Posterior vena cava (tissue), 2 donors: ENCODE data around the gene ARFGAP3. TPM values are rescaled to one million over a fixed set of nuclear protein-coding genes. Genes with fewer than 3 reads are reported as not detected.
"Not testable (repeated sequence)": the region's sequence is repeated elsewhere in the genome, so short reads cannot be mapped to it uniquely, and the experiment has no call there.

ENCODE experiments used
- DNase-seq: peaks from one replicate; pipeline ENCODE4 v3.0.0-alpha.2; 2020; ENCODE audit warnings: low spot score
- intact Hi-C, 2 donors: fragments of 100-400 bp; cut with DNase I; formaldehyde crosslinking; loops; one replicate each; pipeline versions ENCODE4 v1.14.1 to v1.14.2; 2022 to 2023
- total RNA-seq, 2 donors: library from RNA; stranded (reverse); fragmentation: NEBNext Ultra II Directional; extraction: Animal tissue kit (Norgen Biotek cat#: 25700); gene quantifications; one replicate each; pipeline ENCODE4 v1.2.1, GENCODE V29; 2021
- donor health status: DM: yes; HTN: yes; CAD: no.
- donor health status: DM: yes; HTN: yes; CAD: no.

ARFGAP3 gene
- total RNA-seq, 2 donors from 2014 or later, result 36.9 to 53.0 TPM

- DNase-seq, result no peak
- intact Hi-C loops, result no loop called here
Observed at GRCh38 chr22:42788021-42788420, 69.1 kb downstream of the ARFGAP3 start.

GRCh38 chr22:42787357-42787736 is 69.7 kb downstream of the ARFGAP3 start:
- DNase-seq, result no peak
- intact Hi-C loops, result no loop called here

GRCh38 chr22:42786606-42787356 is 70.3 kb downstream of the ARFGAP3 start:
- DNase-seq, result no peak
- intact Hi-C loops, result no loop called here

- intact Hi-C loops, result no loop called here
- no peak for DNase-seq
Observed at GRCh38 chr22:42785706-42786499, 71.2 kb downstream of the ARFGAP3 start.

GRCh38 chr22:42782306-42782705 is 74.8 kb downstream of the ARFGAP3 start:
- intact Hi-C loops, result not testable (repeated sequence)

GRCh38 chr22:42780070-42780540 is 77.0 kb downstream of the ARFGAP3 start:
- DNase-seq, result no peak
- intact Hi-C loops, result no loop called here

More at GRCh38 chr22:42782306-42782705, 74.8 kb downstream of the ARFGAP3 start:
- DNase-seq, result not testable (repeated sequence)

- intact Hi-C loops, result no loop called here
Observed at GRCh38 chr22:42777126-42777525, 79.9 kb downstream of the ARFGAP3 start.

GRCh38 chr22:42773167-42773566 is 83.9 kb downstream of the ARFGAP3 start:
- intact Hi-C loops, result no loop called here
- no peak for DNase-seq

More at GRCh38 chr22:42777126-42777525, 79.9 kb downstream of the ARFGAP3 start:
- DNase-seq, result no peak

GRCh38 chr22:42772647-42773046 is 84.4 kb downstream of the ARFGAP3 start:
- intact Hi-C loops, result no loop called here
- no peak for DNase-seq

GRCh38 chr22:42770941-42771647 is 86.0 kb downstream of the ARFGAP3 start:
- intact Hi-C loops, result no loop called here
- DNase-seq, result no peak

GRCh38 chr22:42770448-42770726 is 86.7 kb downstream of the ARFGAP3 start:
- intact Hi-C loops, result no loop called here

GRCh38 chr22:42769574-42770447 is 87.3 kb downstream of the ARFGAP3 start:
- intact Hi-C loops, result no loop called here
- DNase-seq, result peak; percentile 86

More at GRCh38 chr22:42770448-42770726, 86.7 kb downstream of the ARFGAP3 start:
- no peak for DNase-seq

- DNase-seq, result no peak
- intact Hi-C loops, result no loop called here
Observed at GRCh38 chr22:42769238-42769573, 87.9 kb downstream of the ARFGAP3 start.

GRCh38 chr22:42768385-42769035 is 88.6 kb downstream of the ARFGAP3 start:
- intact Hi-C loops, result no loop called here
- no peak for DNase-seq

GRCh38 chr22:42766860-42767259 is 90.2 kb downstream of the ARFGAP3 start:
- no peak for DNase-seq
- intact Hi-C loops, result no loop called here

GRCh38 chr22:42764895-42765363 is 92.1 kb downstream of the ARFGAP3 start:
- DNase-seq, result no peak
- intact Hi-C loops, result no loop called here

- no peak for DNase-seq
- intact Hi-C loops, result no loop called here
Observed at GRCh38 chr22:42763965-42764480, 93.0 kb downstream of the ARFGAP3 start.

- intact Hi-C loops, result no loop called here
Observed at GRCh38 chr22:42760806-42761565, 96.1 kb downstream of the ARFGAP3 start.

More at GRCh38 chr22:42760806-42761565, 96.1 kb downstream of the ARFGAP3 start:
- no peak for DNase-seq
